Activated T-helper 2 cell treated with anti-CD3 and anti-CD28 coated beads, Interferon-gamma antibody, Interleukin-2, Interleukin-4, amounts not matched to agents 10 μg/mL and 5 μg/mL and 100 μg/mL, durations not matched to agents 14 hours and 24 hours and 36 hours (primary cell): ENCODE data around the gene AKAP13. TPM values are rescaled to one million over a fixed set of nuclear protein-coding genes. Genes with fewer than 3 reads are reported as not detected.
A peak's percentile ranks its signal among the peaks of the same experiment; 100 is the strongest.

Source experiments
- DNase-seq: peaks from one replicate; pipeline ENCODE4 v3.0.0; 2021; ENCODE audit warnings: low spot score
- H3K27ac Mint-ChIP-seq: one replicate; pipeline ENCODE4 v1.8.0; 2021; ENCODE audit warnings: mixed read lengths
- H3K27me3 Mint-ChIP-seq: one replicate; pipeline ENCODE4 v1.8.0; 2021; ENCODE audit warnings: low read depth, mixed read lengths
- H3K36me3 Mint-ChIP-seq: one replicate; pipeline ENCODE4 v1.8.0; 2021; ENCODE audit warnings: low read depth, mixed read lengths
- H3K4me1 Mint-ChIP-seq: one replicate; pipeline ENCODE4 v1.8.0; 2021; ENCODE audit warnings: low read depth, mixed read lengths
- H3K4me3 Mint-ChIP-seq: one replicate; pipeline ENCODE4 v1.8.0; 2021; ENCODE audit warnings: low read depth, mild to moderate bottlenecking, moderate library complexity, mixed read lengths
- H3K9me3 Mint-ChIP-seq: one replicate; pipeline ENCODE4 v1.8.0; 2021; ENCODE audit warnings: mixed read lengths
- intact Hi-C: fragments of 100-400 bp; cut with micrococcal nuclease; formaldehyde crosslinking; loops from one replicate; pipeline ENCODE4 v1.15.1; 2023
- total RNA-seq: library from RNA; stranded (reverse); gene quantifications from 2 replicates; pipeline ENCODE4 v1.2.3, GENCODE V29; 2022

The AKAP13 gene
- total RNA-seq, 1 donor from 2014 or later: 92.1 TPM

DNA sequence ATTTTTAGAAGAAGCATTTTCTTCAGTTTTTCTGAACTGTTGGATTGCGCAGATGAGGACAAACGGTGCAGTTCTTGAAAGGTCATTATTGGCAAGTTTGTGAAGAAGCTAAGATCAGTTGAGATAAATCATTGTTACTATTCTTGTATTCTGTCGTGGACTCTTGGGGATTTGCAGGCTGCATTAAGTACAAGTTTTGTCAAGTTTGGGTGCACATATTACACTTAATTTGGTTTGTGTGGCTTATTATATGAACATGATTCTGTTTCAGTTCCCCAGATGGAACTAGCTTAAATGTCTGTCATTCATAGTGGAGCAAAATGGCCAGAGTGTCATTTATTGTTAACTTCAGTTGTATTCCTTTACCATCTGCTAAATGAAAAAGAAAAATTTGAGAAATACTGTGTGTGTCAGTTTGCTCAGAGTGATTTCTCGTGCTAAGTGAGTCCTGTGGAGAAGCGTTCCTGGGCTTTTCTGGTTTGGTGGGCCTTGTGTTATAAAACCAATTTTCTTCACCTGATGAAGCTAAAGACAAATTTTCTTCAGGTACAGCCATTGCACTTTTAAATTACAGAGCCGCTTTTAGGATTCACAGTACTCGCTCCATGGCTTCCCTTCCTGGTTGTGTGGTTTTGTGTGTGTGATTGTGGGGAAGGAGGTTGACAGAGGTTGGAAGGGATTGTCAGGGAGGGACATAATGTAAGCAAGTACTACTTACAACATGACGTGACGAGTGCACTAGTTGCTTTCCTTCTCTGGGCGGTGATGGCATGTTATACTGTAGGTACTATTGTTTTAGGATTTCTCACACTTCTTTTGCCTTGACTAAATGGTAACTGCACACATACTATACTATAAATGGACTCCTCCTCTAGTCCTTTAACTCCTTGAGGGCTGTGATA, 1.7 kb downstream of the AKAP13 start:
- peak overlapping the region; percentile 73 for H3K27ac Mint-ChIP-seq
- peak overlapping the region; percentile 88 for H3K4me3 Mint-ChIP-seq
- peaks cover 28% of the 10 kb centered on the region for H3K36me3 Mint-ChIP-seq
- peaks cover 46% of the 10 kb centered on the region for H3K4me1 Mint-ChIP-seq
- no peaks in the 10 kb centered on the region for H3K27me3 Mint-ChIP-seq
- DNase-seq: no peak
- intact Hi-C loops: loop anchor here (1.0 to 2.0 kb wide), 5 partner anchors 18 to 63 kb away; no protein-coding TSS in a partner anchor
- H3K9me3 Mint-ChIP-seq: no peaks in the 10 kb centered on the region

DNA sequence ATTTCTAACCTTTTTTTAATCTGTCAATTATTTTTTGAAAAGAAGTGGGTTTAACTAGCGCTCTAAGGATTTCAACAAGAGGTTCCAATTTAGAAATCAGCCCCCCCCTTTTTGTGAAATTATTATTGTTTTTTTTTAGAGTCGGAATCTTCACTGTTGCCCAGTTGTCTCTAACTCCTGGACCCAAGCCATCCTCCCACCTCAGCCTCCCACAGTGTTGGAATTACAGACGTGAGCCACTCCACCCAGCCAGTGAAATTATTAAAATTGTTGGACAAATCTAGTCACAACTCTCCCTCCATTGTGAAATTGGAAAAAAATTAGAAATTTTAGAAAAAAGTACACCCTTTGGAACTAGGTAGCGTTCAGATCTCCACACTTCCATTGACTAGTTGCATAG, 2.5 kb downstream of the AKAP13 start:
- Mint-ChIP-seq H3K4me1 (peaks cover 46% of the 10 kb centered on the region), H3K27ac (no peak overlapping the region), H3K9me3 (no peaks in the 10 kb centered on the region), H3K27me3 (no peaks in the 10 kb centered on the region), H3K36me3 (peaks cover 32% of the 10 kb centered on the region), H3K4me3 (peak overlapping the region; percentile 31)
- DNase-seq: no peak
- intact Hi-C loops: no loop called here

DNA sequence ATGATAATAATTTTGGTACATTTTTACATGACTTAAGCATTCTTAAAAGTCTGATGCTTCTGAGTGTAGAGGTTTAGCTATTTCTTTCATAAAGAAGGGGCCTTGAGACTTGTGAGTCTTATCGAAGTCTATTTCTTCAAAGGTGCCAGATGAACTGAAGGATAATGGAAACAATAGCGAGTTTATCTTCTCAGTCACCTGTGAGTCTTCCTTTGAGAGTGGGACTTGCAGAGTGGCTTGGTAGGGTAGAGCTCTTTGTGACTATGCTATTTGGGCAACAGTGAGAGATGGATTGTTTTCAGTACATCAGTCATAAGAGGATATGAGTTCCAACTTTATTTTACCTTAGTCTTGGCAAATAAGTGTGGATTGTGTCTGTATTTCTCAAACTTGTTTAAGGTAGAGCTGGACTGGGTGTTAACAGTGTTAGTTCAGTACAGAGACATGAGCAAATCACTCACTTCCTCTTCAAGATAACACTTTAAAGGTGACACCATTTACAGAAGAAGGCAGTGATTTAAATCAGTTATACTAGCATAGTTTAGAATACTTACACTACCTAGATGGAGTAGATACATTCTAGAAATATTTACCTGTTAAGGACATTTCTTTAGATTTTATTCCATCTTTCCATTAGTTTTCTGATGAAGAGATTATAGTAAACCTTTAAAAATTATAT, 3.2 kb downstream of the AKAP13 start:
- intact Hi-C loops: no loop called here
- Mint-ChIP-seq H3K27ac (no peak overlapping the region), H3K4me1 (peaks cover 43% of the 10 kb centered on the region), H3K4me3 (peak overlapping the region; percentile 31), H3K27me3 (no peaks in the 10 kb centered on the region), H3K36me3 (peaks cover 36% of the 10 kb centered on the region), H3K9me3 (no peaks in the 10 kb centered on the region)
- DNase-seq: no peak

DNA sequence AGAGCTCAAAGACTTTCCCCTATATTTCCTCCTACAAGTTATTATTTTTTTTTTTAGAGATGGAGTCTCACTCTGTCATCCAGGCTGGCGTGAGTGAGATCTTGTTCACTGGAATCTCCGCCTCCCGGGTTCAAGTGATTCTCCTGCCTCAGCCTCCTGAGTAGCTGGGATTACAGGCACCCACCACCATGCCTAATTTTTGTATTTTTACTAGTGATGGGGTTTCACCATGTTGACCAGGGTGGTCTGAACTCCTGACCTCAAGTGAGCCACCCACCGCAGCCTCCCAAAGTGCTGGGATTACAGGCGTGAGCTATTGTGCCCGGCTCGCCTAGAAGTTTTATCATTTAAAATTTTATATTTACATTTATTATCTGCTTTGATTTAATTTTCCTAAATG, 5.9 kb downstream of the AKAP13 start:
- no peaks in the 10 kb centered on the region for H3K9me3 Mint-ChIP-seq
- H3K27ac Mint-ChIP-seq: no peak overlapping the region
- peaks cover 35% of the 10 kb centered on the region for H3K4me1 Mint-ChIP-seq
- H3K27me3 Mint-ChIP-seq: no peaks in the 10 kb centered on the region
- intact Hi-C loops: no loop called here
- H3K4me3 Mint-ChIP-seq: no peak overlapping the region
- H3K36me3 Mint-ChIP-seq: peaks cover 37% of the 10 kb centered on the region
- no peak for DNase-seq

DNA sequence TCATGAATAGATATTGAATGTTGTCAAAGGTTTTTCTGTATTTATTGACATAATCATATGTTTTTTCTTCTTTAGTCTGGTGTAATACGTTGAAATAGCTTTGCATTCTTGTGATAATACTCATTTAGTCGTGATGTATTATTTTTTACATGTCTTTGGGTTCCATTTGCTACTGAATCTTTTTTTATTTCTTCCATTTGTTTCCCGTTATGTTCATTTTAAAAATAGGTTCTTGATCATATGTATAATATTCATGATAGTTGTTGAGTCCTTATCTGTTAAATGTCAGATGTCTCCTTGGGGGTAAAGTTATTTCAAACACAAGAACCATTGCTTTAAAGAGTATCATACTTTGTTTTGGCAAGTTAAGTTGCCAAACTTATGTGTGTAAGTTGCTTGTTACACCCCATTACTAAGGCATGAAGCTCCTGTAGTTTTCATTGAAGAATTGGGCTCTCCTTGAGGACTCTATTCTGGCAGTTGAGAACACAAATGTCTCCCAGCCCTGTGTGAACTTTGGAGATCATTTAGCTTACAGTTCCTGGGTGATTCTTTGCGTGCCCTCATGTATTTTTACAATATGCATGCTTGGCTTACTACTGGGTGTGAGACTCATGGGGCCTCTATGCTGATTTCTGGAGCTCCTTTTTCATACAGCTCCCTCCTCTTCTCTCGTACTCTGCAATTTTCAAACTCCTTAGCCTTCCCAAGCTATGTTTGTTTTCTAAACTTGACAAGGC, 8.3 kb downstream of the AKAP13 start:
- Mint-ChIP-seq H3K4me3 (no peak overlapping the region), H3K9me3 (no peaks in the 10 kb centered on the region), H3K36me3 (peaks cover 20% of the 10 kb centered on the region), H3K27ac (no peak overlapping the region), H3K4me1 (peaks cover 23% of the 10 kb centered on the region), H3K27me3 (no peaks in the 10 kb centered on the region)
- intact Hi-C loops: no loop called here
- no peak for DNase-seq

DNA sequence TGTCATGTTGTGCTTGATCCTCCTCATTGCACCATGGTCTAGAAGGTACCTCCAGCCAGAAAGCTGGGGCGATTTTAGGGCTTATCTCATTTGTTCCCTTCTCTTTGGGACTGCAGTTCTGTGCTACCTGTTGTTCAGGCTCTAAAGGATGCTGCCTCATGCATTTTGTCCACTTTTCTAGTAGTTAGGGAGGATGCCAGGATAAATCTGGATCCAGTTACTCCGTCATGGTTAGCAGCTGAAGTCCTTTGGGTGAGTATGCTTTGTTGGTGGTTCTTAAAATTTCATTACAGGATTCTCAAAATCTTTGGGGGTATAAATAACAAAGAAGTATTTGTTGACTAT, 8.9 kb downstream of the AKAP13 start:
- no peak for DNase-seq
- no peak overlapping the region for H3K4me3 Mint-ChIP-seq
- peaks cover 18% of the 10 kb centered on the region for H3K4me1 Mint-ChIP-seq
- intact Hi-C loops: no loop called here
- no peaks in the 10 kb centered on the region for H3K9me3 Mint-ChIP-seq
- no peak overlapping the region for H3K27ac Mint-ChIP-seq
- peaks cover 17% of the 10 kb centered on the region for H3K36me3 Mint-ChIP-seq
- no peaks in the 10 kb centered on the region for H3K27me3 Mint-ChIP-seq

DNA sequence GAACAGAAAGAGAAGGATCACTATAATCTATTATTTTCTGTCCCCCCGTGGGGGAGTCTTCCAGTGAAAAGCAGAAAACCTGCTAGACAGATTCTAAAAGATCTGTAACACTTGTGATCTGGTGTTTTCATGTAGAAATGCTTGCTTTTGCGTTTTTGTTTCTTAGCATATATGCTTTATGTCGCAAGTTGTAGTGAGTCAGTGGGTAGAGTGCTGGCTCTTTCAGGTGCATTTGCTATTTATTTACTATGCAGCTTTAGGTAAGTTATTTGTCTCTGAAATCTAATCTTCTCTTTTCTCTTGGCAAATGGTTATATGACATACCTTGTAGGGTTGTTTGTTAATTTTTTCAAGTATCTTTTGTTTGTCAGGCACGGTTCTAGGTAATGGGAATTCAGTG, 9.4 kb downstream of the AKAP13 start:
- intact Hi-C loops: no loop called here
- Mint-ChIP-seq H3K27me3 (no peaks in the 10 kb centered on the region), H3K27ac (no peak overlapping the region), H3K36me3 (peaks cover 15% of the 10 kb centered on the region), H3K4me3 (no peak overlapping the region), H3K4me1 (peaks cover 16% of the 10 kb centered on the region), H3K9me3 (no peaks in the 10 kb centered on the region)
- DNase-seq: no peak

DNA sequence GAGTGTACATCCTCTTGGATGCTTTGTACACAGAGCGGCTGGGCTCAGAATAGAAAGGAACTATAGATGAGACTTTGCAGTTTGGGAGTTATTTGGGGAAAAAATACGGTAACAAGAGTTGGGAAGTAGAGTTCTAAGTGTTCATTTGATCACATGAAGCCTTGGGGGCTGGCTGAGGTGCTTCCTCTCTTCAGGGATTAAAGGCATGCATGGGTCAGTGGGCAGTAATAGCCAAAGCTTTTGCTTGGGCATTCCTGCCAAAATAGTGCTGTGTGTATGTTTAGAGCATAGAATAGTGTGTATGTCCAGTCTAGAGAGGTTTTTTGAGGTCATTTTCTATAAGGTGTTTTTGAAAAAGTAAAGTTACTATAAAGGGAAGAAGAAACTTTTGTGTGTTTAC, 12.8 kb downstream of the AKAP13 start:
- Mint-ChIP-seq H3K27me3 (no peaks in the 10 kb centered on the region), H3K4me1 (peaks cover 15% of the 10 kb centered on the region), H3K36me3 (peaks cover 5% of the 10 kb centered on the region), H3K27ac (no peak overlapping the region), H3K4me3 (no peak overlapping the region), H3K9me3 (no peaks in the 10 kb centered on the region)
- no peak for DNase-seq
- intact Hi-C loops: no loop called here

DNA sequence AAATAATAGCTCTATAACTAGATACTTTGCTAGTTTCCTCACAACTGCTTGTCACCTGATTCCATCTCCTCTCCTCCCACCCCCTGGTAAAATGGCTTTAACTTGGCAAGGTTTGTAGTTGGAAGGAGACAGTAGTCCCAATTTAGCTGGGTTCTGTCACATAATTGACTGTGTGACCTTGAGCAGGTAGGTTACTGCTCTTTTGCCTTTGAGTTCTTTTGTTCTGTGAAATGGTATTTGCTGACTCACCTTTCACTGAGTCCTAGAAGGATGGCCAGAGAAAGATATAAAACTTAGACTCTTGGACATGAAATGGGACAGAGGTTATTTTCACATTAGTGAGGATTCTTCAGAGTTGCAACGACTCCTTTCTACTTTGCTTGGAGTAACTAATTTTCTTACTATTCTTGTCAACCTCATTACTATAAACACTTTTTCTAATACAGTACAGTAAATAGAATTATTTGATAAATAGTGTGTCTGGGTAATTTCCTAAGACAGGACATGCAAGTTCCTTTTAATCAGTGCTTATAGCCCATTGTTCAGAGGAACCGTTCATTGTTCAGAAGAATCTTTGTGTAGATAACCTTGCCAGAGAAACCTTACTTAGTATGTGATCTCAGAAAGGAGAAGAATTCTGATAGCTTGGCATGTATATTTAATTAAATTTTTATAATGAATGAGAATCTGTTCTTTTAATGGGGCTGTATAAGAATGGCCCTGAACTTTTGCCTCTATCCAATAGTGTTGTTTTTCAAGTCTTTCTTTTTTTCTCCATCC, 14.3 kb downstream of the AKAP13 start:
- Mint-ChIP-seq H3K4me1 (peaks cover 17% of the 10 kb centered on the region), H3K4me3 (no peak overlapping the region), H3K27me3 (no peaks in the 10 kb centered on the region), H3K9me3 (no peaks in the 10 kb centered on the region), H3K36me3 (no peaks in the 10 kb centered on the region), H3K27ac (no peak overlapping the region)
- intact Hi-C loops: no loop called here
- no peak for DNase-seq

DNA sequence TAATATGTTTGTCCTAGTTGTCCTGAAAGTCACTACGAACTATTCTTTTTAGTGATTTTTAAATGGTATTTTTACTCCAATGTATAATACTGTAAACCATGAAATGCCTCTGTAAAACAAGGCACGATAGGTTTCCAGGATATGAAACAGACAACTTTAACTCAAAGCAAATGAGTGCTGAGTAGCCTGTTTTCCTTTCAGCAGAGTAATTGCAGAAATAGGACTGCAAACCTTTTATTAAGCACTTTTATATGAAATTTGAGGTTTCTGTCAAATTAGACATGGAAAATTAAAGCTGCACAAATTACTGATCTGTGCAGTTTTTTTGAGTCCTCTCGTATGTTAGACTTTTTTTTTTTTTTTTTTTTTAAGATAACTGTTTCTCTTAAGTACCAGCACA, 16.2 kb downstream of the AKAP13 start:
- Mint-ChIP-seq H3K4me3 (no peak overlapping the region), H3K9me3 (no peaks in the 10 kb centered on the region)
- intact Hi-C loops: no loop called here

DNA sequence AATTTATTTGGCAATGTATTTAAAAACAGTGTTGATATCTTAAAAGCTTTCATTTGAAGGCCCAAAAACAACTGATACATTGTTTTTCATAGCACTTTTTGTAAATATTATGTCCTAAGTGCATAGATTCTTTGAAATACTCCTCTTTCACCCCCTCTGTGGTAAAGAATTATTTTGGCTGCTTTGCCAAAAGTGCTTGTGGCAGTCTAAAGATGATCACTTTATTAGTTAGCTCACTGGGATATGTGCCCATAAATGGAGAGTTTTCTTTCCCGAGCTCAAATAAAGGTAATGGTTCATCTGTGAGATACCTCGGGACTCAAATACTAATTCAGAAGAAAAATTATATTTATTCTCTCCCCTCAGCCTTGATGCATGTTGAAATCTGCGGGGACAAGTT, 16.7 kb downstream of the AKAP13 start:
- Mint-ChIP-seq H3K4me1 (peaks cover 30% of the 10 kb centered on the region), H3K27me3 (no peaks in the 10 kb centered on the region), H3K36me3 (no peaks in the 10 kb centered on the region), H3K27ac (no peak overlapping the region), H3K4me3 (no peak overlapping the region), H3K9me3 (no peaks in the 10 kb centered on the region)
- no peak for DNase-seq
- intact Hi-C loops: no loop called here

More for the DNA sequence above, 16.2 kb downstream of the AKAP13 start:
- Mint-ChIP-seq H3K27ac (no peak overlapping the region), H3K27me3 (no peaks in the 10 kb centered on the region), H3K36me3 (no peaks in the 10 kb centered on the region), H3K4me1 (peaks cover 25% of the 10 kb centered on the region)
- no peak for DNase-seq

DNA sequence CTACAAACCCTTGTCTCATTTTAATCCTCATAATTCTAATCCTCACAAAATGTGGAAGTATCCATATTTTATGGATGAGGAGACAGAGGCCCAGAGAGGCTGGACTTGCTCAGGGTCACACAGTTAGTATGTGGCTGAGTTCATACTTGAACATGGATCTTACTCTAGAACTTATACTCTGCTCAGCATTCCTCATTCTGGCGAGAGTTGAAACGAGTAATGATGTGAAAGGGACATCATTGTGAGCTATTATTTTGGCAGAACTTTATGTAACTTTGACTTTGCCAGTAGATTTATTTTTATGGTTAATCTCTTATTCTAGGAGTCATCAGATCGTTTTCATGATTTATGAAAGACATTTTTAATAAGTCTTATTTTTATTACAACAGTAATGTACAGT, 17.5 kb downstream of the AKAP13 start:
- no peaks in the 10 kb centered on the region for H3K9me3 Mint-ChIP-seq
- peaks cover 31% of the 10 kb centered on the region for H3K4me1 Mint-ChIP-seq
- no peak overlapping the region for H3K4me3 Mint-ChIP-seq
- H3K36me3 Mint-ChIP-seq: no peaks in the 10 kb centered on the region
- no peaks in the 10 kb centered on the region for H3K27me3 Mint-ChIP-seq
- no peak overlapping the region for H3K27ac Mint-ChIP-seq
- no peak for DNase-seq
- intact Hi-C loops: no loop called here
